Anterior cingulate cortex (tissue), 58 donors: ENCODE measurements around the gene STK38L.
"Not testable (repeated sequence)": the region's sequence is repeated elsewhere in the genome, so short reads cannot be mapped to it uniquely, and the experiment has no call there.

Experiments
- DNase-seq, 58 donors: peaks; one replicate each; lab custom pipeline; 2025; lab: John Stamatoyannopoulos, UW

STK38L gene

DNA sequence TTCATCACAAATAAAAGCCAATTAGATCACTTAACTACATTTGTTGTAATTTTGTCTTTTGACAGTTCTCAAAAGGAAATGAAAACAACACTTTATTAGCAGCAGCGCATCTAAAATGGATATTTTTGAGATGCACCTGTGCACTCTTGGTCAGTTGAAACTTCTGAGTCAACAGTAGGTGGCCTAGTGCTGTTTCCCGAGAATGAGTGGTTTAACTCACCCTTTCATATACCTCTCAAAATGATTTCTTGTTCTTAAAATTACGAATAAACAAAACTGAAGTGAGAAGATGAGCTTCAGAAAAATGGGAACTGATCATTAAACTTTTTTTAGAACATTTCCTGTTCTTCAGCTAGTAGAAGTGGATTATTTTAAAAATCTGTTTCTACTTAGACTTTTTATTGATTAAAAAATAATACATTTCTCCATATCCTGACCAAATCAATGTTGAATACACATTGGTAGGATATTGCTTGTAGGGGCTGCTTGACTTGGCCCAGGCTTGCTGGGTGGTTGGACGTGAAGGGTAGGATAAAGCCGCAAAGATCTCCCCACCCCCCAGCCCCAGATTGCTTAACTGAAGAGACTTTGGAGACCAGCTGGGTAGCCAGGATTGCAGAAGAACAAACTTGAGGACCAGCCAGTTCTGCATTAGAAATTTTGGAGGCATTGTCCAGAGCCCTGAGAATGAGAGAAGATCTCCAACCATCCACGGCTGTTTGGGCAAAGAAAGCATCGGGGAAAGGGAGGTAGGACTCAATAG, 22.3 kb upstream of the STK38L start:
- peak in 1 of 58 donors; percentile 2 for DNase-seq

DNA sequence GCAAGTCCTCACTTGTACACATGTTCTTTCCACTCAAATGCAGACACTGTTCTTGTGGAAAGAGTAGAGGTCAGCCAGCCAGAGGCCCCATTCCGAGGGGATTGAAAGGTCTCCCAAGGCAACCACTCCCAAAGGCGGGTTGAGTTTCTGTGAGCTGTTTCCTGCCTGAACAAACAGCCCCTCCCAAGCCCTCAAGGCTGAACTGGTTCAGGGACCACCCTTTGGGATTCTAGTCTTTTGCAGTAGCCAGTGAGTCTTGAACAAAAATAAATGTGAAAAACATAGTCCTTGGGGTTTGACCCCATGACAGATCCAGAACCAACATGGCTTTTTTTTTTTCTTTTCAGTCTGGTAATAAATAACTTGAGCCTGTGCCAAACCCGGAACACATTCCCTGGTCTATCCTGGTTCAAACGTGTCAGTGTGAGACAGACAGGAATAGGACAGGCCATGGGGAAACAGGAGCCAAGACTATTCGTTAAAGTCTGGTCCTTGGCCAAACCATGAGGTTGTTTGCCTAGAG, 17.6 kb upstream of the STK38L start:
- DNase-seq: peak in 15 of 58 donors; percentile 3 to 41 (median 23)

DNA sequence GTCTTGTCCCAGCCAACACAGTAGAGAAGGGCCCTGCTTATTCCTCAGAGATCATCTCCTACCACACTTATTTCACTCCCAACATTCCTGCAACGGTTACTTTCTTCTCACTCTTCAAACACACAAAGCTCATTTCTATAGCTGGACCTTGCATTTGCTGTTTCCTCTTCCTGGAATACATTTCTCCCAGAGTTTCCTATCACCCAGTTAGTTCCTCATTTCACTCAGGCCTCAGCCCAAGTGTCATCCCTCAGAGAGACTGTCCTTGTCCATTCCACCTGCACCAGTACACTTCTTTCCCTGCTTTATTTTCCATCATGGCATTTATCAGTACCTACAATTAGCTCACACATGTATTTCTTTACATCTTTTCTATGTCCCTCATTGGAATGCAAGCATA, 14.7 kb upstream of the STK38L start:
- DNase-seq: no peak

DNA sequence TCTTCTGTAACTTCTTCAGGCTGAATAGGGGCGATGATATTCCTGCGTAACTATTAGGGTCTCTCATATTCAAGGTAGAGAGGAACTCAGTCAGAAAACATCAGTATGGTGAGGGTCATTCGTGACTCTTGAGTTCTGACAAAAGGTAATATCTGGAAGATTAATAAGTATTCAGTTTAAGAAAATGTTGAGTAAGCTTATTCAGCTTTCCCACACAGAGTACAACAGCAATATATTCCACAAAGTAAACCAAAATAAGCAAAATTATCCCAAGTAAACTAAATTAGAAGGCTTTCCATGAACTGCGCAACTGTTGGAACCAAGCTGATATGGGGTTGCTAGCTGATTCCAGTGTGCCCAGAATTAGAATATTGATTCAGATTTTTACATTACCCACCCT, 12.7 kb upstream of the STK38L start:
- not testable (repeated sequence) for DNase-seq

DNA sequence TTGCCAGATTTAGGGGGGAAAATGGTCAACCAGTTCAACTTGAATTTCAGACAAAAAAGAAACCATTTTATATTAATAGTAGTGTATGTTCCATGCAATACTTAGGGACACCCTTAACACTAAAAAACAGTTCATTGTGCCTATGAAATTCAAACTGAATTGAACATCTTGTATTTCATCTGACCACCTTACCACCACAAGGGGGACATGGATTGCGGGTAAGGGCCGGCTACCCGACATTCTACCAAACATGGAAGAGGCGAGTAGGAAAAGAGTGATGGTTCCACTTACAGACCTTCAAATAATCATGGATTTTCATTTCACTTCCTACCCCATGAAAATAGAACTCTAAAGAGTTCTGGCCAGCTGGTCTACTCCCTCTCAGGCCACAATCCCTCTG, 10.3 kb upstream of the STK38L start:
- DNase-seq: no peak

DNA sequence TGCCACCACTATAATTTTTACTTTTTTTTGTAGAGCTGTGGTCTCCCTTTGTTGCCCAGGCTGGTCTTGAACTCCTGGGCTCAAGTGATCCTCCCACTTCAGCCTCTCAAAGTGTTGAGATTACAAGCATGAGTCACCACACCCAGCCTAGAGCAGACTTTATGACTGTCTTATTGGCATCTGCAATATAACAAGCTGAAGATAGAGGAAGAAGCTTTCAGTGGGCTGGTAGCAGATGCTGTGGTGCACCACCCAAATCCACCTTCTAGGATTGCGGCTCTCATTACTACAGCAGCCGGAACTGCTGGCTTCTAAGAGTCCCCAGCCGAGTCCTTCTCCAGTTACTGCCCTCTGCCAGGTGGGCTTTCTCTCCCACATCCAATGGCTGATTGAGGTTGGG, 7.6 kb upstream of the STK38L start:
- no peak for DNase-seq

DNA sequence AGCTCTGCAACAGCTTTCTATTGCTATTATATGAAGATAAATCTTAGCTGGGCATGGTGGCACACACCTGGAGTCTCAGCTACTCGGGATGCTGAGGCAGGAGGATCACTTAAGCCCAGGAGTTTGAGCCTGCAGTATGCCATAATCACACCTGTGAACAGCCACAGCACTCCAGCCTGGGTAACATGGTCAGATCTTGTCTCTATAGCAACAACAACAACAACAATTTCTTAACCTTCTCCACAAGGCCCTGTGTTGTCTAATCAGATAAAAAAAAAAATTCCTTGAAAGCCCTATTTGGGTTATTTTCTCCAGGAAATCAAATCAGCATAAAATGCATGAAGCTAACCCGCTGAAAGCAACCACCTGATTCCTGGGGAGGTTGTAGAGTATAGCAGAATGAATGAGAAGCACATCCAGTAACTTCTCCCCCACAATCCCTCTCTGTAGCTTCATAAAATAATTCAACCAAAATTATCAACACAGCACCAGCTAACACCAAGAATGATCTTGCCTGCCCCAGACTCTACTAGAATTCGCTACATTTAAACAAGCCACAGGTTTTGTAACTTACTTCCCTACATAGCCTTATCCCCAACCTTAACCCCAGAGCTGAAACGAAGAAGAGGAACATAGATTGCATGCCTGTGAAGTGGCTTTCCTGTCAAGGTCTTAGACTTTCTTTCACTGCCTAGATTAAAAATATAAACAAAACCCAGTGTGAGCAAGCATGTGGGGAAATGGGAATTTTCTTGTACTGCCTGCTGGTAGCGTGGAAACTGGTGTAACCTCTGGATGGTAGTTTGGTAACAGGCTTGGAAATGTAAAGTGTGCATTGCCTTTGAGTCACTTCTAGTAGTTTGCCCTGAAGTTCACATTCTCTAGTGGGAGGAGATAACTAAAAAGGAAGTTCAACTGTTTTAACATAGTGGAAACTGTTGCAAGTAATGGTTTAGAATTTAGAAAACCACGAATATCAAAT, 6.0 kb upstream of the STK38L start:
- peak in 1 of 58 donors; percentile 13 for DNase-seq

DNA sequence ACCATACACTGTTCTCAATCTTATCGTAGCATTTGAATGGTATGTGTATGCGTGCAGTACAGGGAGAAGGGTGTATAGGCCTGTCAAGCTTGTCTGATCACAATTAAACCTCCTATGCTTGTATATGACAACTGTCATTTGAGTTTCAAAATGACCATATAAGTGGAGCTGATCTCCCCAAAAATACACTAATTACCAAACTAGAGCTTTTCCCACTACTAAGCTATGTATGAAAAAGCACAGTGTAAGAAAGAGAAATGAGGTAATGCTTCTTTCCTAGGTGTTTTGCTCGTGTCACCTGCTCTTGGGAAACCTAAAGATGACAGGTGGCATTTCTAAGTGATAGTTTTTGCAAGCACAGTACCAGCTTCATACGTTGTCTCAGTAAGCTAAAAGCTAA, 1.1 kb upstream of the STK38L start:
- DNase-seq: no peak

DNA sequence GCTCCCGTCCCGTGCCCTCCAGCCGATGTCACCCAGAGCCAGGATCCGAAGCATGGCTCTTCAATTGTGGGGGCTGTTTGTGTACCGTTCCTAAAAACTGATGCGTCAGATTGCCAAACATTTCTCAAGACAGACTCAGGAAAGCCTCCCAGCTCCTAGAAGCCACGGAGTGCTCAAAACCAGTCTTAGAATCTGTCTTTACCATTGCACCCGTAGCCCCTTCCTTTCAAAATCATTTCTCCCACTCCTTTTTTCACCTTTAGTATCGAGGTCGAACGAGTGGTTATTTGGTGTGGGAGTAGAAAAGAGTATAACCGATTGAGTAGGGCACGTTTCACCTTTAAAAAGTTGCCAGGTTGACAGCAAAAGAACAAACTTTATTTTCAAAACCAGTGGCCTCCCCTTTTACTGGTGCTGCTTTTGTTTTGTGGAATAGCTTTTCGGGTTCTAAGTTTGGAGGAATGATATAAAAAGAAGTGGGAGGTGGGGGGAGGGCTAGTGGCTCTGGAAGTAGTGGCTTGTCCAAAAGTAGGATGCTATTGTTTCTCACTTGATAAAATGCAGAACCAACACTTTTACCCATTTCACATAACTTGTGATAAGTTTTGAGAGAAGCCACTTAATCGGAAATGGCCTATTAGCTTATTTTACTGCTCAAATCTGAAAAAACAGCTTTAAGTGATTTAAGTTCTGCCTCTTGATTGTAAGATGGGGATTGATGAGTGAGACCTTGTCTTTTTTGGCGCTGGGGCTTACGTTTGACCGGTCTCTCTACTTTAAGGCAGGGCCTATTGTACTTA, 803 bp downstream of the STK38L start:
- peak in 1 of 58 donors; percentile 46 for DNase-seq

DNA sequence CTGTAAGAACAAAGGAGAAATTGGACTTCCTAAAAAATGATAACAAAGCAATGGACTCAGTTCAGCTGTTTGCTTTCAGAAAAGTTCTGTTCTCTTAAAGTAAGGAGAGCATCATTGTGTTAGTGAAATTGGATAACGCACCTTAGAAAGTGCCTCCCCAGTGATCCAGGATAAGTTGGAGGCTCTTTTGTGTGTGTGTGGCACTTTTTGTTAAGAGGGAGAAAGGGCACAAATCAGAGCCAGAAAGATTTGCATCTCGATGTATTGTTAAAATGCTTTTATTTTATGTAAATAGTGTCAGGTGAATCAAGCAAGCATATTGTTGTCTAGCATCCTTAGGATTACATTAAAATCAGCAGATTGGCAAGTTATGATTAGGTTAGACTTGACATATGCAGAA, 2.1 kb downstream of the STK38L start:
- no peak for DNase-seq

DNA sequence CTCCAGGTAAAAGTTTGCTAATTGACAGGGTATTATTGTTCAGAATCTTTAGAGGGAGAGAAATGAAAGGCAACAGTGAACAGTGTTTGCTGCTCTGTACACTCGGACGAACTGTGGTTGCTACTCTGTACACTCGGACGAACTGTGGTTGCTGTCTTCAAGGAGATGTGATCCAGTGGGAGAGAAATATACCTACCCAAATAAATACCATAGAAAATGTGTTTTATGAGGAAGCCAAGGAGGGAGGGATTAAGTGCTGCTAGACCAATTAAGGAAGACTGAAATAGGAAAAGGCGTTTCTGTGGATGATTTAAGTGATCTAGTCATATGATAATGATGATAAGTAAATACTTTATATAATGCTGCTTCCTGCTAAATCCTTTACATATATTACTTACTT, 2.7 kb downstream of the STK38L start:
- DNase-seq: no peak

DNA sequence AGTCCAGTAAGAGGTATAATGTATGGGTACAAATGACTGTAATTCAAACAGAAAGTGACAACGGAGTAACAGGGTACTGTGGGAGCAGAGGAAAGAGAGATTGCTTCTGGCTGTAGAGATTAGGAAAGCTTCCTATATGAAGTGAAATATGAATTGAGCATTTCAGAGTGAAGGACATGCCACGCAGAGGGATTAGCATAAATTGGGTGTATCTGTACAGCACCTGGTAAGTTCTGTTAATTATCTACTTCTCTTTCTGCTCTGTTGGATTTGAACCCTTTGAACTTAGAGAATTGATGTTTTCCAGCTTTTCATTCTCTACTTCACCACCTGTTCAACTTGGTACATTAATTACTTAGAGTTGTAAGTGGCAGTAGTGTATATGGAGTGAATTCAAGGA, 8.8 kb downstream of the STK38L start:
- DNase-seq: no peak

DNA sequence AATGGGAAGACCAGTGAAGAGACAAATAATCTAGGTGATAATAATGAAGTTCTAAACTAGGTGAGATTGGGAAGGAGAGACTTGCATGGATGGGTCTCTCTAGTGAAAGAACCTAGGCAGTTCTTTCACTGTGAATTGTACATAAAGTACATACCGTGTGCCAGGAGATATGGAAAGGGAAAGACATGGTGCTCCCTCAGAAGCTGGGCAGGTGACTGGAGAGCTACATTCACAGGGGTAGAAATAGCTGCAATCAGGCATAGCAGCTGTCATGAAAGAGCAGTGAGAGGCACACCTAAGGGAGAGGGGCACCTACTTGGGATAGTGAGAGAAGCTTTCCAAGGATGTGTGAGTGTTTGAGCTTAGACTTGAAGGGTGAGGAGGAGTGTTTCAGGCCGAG, 9.3 kb downstream of the STK38L start:
- no peak for DNase-seq

DNA sequence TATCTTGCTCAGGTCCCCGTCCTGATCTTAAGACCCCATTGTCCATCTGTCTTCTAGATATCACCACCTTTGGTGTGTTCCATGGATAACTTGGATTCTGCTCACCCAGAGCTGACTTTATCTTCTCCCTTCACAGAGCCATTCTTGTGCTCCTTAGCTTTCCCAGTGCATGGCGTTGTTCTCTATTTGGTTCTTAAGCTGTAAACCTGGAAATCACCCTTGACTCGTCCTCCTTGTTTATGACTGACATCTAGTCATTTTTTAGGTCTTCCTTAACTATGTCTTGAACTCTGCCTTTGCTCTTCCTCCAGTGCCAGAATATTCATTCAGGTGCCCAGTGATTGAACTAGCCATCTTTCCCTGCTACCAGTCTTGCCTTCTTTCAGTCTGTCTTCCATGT, 11.7 kb downstream of the STK38L start:
- no peak for DNase-seq

DNA sequence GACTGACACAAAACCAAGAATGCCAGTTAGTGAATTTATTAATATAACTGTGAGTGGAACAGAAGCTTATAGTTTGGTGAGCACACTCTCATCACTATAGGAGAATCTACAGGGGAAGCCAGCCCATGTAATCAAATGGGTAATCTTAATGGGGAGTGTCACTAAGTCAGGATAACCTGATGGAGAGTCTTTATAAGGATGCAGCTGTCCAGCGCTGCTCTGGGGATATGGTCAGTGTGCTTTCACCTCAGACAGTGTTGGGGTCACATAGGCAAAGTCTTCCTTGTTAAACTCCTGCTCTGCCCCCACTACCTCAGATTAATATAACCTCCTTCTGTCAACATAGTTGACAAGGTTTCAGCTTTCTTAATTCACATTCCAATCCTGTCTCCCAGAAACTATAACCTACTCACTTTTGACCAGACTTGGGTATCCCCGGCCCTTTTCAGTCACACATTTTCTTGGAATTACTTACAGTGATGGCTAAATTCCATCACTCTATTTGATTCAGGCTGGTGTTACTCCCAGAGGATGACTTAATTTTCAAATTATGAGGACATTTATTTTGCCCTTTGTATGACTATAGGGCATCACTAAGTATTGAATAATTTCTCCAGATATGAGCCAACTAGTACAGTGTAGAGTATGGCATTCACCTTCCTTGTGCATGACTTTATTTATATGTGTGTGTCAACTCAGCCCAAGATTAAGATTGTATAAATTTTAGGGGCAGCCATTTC, 13.2 kb downstream of the STK38L start:
- no peak for DNase-seq

DNA sequence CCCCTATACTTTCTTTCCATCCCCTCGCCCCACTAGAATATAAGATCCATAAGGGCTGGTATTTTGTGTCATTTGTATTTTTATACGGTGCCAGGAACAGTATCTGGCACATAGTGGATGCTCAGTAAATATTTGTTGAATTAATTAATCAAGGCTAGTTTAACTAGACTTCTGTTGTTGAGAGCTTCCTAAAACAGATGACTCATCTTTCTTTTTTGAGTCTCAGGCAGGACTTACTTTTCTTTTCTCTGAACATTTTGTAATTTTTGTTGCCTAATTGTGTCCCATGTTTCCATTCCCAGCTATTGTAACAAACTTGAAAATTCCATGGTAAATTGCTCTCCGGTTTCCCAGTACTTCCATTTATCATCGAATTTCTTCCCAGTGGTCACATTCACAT, 16.7 kb downstream of the STK38L start:
- DNase-seq: no peak

DNA sequence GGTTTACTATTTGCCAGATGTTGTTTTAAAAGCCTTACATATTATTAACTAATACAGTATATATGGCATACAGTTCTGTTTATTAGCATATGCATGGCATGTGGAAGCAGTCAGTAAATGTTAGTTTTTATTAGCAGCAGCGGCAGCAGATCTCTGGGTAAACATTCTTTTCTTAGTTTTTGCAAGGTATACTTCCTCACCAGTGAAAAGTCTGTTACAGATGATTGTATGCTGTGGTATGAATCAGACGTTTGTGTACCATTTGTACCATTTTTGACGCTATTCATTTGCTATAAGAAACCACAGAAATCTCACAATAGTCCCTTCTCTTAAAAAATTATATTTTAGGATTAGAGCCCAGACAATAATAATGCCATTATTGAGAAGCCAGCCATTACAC, 17.8 kb downstream of the STK38L start:
- DNase-seq: no peak

DNA sequence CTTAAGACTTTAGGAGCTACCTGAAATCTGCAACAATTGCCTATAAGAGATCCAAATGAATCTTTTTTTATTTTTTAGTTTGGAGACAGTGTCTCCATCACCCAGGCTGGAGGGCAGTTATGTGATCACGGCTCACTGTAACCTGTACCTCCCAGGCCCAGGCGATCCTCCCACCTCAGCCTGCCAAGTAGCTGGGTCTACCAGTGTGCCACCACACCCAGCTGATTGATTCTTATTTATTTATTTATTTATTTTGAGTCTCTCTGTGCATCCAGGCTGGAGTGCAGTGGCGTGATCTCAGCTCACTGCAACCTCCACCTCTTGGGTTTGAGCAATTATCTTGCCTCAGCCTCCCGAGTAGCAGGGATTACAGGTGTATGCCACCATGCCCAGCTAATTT, 26.1 kb downstream of the STK38L start:
- DNase-seq: no peak

DNA sequence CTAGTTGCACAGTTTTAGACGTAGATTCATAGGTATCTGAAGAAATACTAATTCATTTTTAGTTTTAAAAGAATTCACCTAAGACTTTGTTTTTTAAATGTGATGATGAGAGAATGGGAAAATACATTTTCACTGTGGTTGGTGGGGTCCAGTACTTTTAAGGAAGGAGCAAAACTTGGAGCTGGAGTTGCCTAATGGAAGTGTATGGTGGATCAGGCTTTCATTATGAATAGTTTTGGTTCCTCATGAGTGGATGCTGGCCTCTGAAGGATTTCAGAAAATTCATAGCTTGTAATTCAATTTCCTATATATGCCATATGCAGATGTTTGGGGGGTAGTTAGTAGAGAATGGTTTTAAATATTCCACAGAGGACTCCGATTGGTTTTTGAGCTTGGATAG, 27.1 kb downstream of the STK38L start:
- no peak for DNase-seq
